HepG2 (cell line): ENCODE data around the gene PTPA. TPM values are rescaled to one million over a fixed set of nuclear protein-coding genes. Genes with fewer than 3 reads are reported as not detected.

Source experiments
- AKAP8 ChIP-seq: sonication (generic); formaldehyde crosslinking; IDR thresholded peaks from 2 replicates; pipeline ENCODE4 v1.5.1; 2020; ENCODE audit warnings: mild to moderate bottlenecking, missing genetic modification reagents
- CBX5 ChIP-seq: sonication (generic); formaldehyde crosslinking; IDR thresholded peaks from 2 replicates; pipeline ENCODE4 v1.4.0; 2020; ENCODE audit warnings: missing genetic modification reagents, borderline replicate concordance
- CREM ChIP-seq, 2 experiments: sonication (generic) in 1 of 2; formaldehyde crosslinking in 1 of 2; IDR thresholded peaks; 2 replicates each; pipeline versions ENCODE4 v1.4.0 to v1.6.1; 2016 to 2020; ENCODE audit warnings: antibody characterized with exemption in 1 of 2, mild to moderate bottlenecking in 1 of 2, missing genetic modification reagents in 1 of 2
- E2F2 ChIP-seq: sonication (generic); formaldehyde crosslinking; IDR thresholded peaks from 2 replicates; pipeline ENCODE4 v1.4.0; 2020; ENCODE audit warnings: missing genetic modification reagents, borderline replicate concordance
- GABPA ChIP-seq, 2 experiments: IDR thresholded peaks; 2 replicates each; pipeline ENCODE4 v1.6.1; 2011 to 2016; ENCODE audit warnings: low read depth in 2 of 2, low read length in 1 of 2, missing biosample characterization in 1 of 2, missing genetic modification characterization in 1 of 2
- GABPB1 ChIP-seq: IDR thresholded peaks from 2 replicates; pipeline ENCODE4 v1.6.1; 2016; ENCODE audit warnings: mild to moderate bottlenecking, missing genetic modification reagents, moderate library complexity, missing compliant biosample characterization
- GPN1 ChIP-seq: sonication (generic); formaldehyde crosslinking; IDR thresholded peaks from 2 replicates; pipeline ENCODE4 v1.5.1; 2020; ENCODE audit warnings: missing genetic modification reagents, borderline replicate concordance
- HDAC1 ChIP-seq: sonication (generic); formaldehyde crosslinking; IDR thresholded peaks from 2 replicates; pipeline ENCODE4 v1.5.1; 2020; ENCODE audit warnings: mild to moderate bottlenecking, missing genetic modification reagents
- HOXA9 ChIP-seq: sonication (generic); formaldehyde crosslinking; IDR thresholded peaks from 2 replicates; pipeline ENCODE4 v1.8.1; 2022; ENCODE audit warnings: missing genetic modification reagents, mild to moderate bottlenecking, moderate library complexity, borderline replicate concordance
- JUN ChIP-seq: sonication (generic); formaldehyde crosslinking; IDR thresholded peaks from 2 replicates; pipeline ENCODE4 v1.4.0; 2020; ENCODE audit warnings: mild to moderate bottlenecking, missing genetic modification reagents
- KMT2B ChIP-seq: IDR thresholded peaks from 2 replicates; pipeline ENCODE4 v1.6.1; 2016; ENCODE audit warnings: missing genetic modification reagents, missing compliant biosample characterization
- NBN ChIP-seq: fragments of 450-650 bp; conservative IDR thresholded peaks from 2 replicates; pipeline ENCODE4 v1.6.1; 2017
- NFATC3 ChIP-seq: sonication (generic); formaldehyde crosslinking; IDR thresholded peaks from 2 replicates; pipeline ENCODE4 v1.5.1; 2020; ENCODE audit warnings: mild to moderate bottlenecking, missing genetic modification reagents
- NFYC ChIP-seq: IDR thresholded peaks from 2 replicates; pipeline ENCODE4 v1.6.1; 2016; ENCODE audit warnings: missing genetic modification reagents, missing compliant biosample characterization
- RXRA ChIP-seq: sonication (generic); formaldehyde crosslinking; IDR thresholded peaks from 2 replicates; pipeline ENCODE4 v1.5.1; 2020; ENCODE audit warnings: missing genetic modification reagents
- SNRNP70 ChIP-seq: fragments of 200-400 bp; formaldehyde crosslinking; IDR thresholded peaks from 2 replicates; pipeline ENCODE4 v1.6.1; 2017; ENCODE audit warnings: mild to moderate bottlenecking, low read depth, low read length, moderate library complexity
- ZFP36L2 ChIP-seq: sonication (generic); formaldehyde crosslinking; IDR thresholded peaks from 2 replicates; pipeline ENCODE4 v1.4.0; 2020; ENCODE audit warnings: missing genetic modification reagents
- ZNF143 ChIP-seq: sonication (generic); formaldehyde crosslinking; IDR thresholded peaks from 2 replicates; pipeline ENCODE4 v1.4.0; 2020; ENCODE audit warnings: missing genetic modification reagents
- ZNF251 ChIP-seq: sonication (generic); formaldehyde crosslinking; IDR thresholded peaks from 2 replicates; pipeline ENCODE4 v1.9.0; 2021; ENCODE audit warnings: mild to moderate bottlenecking, missing genetic modification reagents
- ZNF383 ChIP-seq: sonication (generic); formaldehyde crosslinking; IDR thresholded peaks from 2 replicates; pipeline ENCODE4 v1.4.0; 2020; ENCODE audit warnings: missing genetic modification reagents, mild to moderate bottlenecking, borderline replicate concordance
- ZNF543 ChIP-seq: sonication (generic); formaldehyde crosslinking; IDR thresholded peaks from 2 replicates; pipeline ENCODE4 v1.4.0; 2020; ENCODE audit warnings: mild to moderate bottlenecking, missing genetic modification reagents
- ZNF550 ChIP-seq: sonication (generic); formaldehyde crosslinking; IDR thresholded peaks from 2 replicates; pipeline ENCODE4 v1.4.0; 2020; ENCODE audit warnings: mild to moderate bottlenecking, missing genetic modification reagents, borderline replicate concordance
- ZNF883 ChIP-seq: sonication (generic); formaldehyde crosslinking; IDR thresholded peaks from 2 replicates; pipeline ENCODE4 v1.5.1; 2020; ENCODE audit warnings: mild to moderate bottlenecking, missing genetic modification reagents; ENCODE audit errors: not compliant biosample characterization
- ZZZ3 ChIP-seq: sonication (generic); formaldehyde crosslinking; IDR thresholded peaks from 2 replicates; pipeline ENCODE4 v1.4.0; 2020; ENCODE audit warnings: missing genetic modification reagents, mild to moderate bottlenecking, borderline replicate concordance
- polyA plus RNA-seq, 8 experiments: library from polyadenylated mRNA; depleted of rRNA in 3 of 8; stranded (reverse) in 7 of 8; unstranded in 1 of 8; fragments of >200 nt; fragmentation: Illumina TruSeq in 4 of 8; extraction: Trizol in 4 of 8; gene quantifications; 2 replicates each; pipeline versions ENCODE4 v1.2.1 to v1.2.3, GENCODE V29; 2011 to 2016; ENCODE audit warnings: low read depth in 4 of 8, missing spikeins in 1 of 8, mixed read lengths in 1 of 8; ENCODE audit not compliant: insufficient read depth in 1 of 8
- total RNA-seq, 5 experiments: library from RNA; depleted of rRNA; stranded (reverse); fragments of >200 nt; fragmentation: Illumina TruSeq; extraction: Trizol; gene quantifications; 2 replicates each; pipeline ENCODE4 v1.2.3, GENCODE V29; 2016; ENCODE audit warnings: low read depth in 1 of 5
- TF ChIP-seq, protein P1 (sequence below): sonication (generic); formaldehyde crosslinking; IDR thresholded peaks from 2 replicates; pipeline ENCODE4 v1.5.0; 2020; ENCODE audit warnings: mild to moderate bottlenecking, low read depth, missing genetic modification reagents, borderline replicate concordance
- TF ChIP-seq, protein P2 (sequence below): IDR thresholded peaks from 2 replicates; pipeline ENCODE4 v1.6.1; 2012; ENCODE audit warnings: low read length, improper control_type of control experiment

Gene PTPA
- total and polyA plus RNA-seq, 2 of the 13 experiments (the other 11 are each of a cell fraction or from before 2014, with no cell fraction given) = 79.3 to 105 TPM

DNA sequence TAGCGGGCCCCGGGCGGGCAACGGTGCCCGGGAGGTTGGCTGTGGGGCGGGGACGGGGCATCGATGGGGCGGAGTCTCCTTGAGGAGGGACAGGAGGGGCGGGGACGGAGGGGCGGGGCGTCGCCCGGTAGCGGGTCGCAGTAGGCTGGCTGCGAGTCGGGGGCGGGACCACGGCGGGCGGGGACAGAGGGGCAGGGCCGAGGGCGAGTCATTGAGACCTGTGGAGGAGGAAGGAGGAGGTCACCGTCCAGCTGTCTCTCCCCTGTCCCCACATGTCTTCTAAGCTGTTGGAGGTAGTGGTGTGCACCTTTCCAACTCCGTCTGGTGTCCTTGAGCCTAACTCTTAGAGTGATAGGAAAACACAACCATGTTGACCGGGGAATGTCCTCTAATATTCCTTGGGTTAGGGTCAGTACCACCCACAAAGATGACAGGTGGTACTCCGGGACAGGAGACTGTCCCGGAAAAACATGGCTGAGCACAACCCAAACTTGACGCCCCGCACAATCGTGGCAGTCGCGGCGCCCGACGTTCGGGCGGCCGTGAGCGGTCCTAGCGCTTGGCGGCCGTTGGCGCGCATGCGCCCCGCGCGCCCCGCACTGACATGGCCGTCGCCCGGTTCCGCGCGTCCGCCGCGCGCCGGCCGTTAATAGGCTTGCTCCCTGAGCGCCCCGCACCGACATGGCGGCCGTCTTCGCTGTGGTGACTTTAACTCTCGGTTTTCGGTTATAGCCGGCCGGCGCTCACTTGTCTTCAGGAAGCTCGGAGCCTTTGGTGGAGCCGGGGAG is at the start of gene PTPA, which contains the start of gene CRAT (continued):
- TF ChIP-seq NFATC3 (no peak), E2F2 (no peak), ZNF143 (no peak), KMT2B (CRISPR knock-in tag) (peak; percentile 63; the same call in 1 of the 2 replicates), ZNF251 (0 out of 2 replicates have a peak, but pooled peaks have one; percentile 82), ZNF543 (peak; percentile 31; the same call in 1 of the 2 replicates), GABPA (IDR thresholded peaks at IDR 0.05; ENCODE audit: low read depth, low read length) (no peak), GABPA (CRISPR knock-in tag; IDR thresholded peaks at IDR 0.05; ENCODE audit: low read depth) (no peak), NFYC (CRISPR knock-in tag) (peak; percentile 30; the same call in 1 of the 2 replicates), RXRA (CRISPR knock-in tag) (no peak; the same call in 1 of the 2 replicates), CBX5 (no peak), ZNF883 (CRISPR knock-in tag) (peak; percentile 22), GABPB1 (CRISPR knock-in tag) (0 out of 2 replicates have a peak, but pooled peaks have one; percentile 44), JUN (no peak), ZZZ3 (CRISPR knock-in tag) (peak; percentile 75), ZFP36L2 (CRISPR knock-in tag) (no peak), CREM (IDR thresholded peaks at IDR 0.05) (peak; percentile 22; the same call in 1 of the 2 replicates), CREM (CRISPR knock-in tag; IDR thresholded peaks at IDR 0.05) (no peak), SNRNP70 (no peak), NBN (no peak), GPN1 (no peak), HDAC1 (CRISPR knock-in tag) (peak; percentile 11; the same call in 1 of the 2 replicates), ZNF383 (no peak), ZNF550 (CRISPR knock-in tag) (no peak), AKAP8 (CRISPR knock-in tag) (no peak), HOXA9 (CRISPR knock-in tag) (no peak)
- TF ChIP-seq, protein P1, sequence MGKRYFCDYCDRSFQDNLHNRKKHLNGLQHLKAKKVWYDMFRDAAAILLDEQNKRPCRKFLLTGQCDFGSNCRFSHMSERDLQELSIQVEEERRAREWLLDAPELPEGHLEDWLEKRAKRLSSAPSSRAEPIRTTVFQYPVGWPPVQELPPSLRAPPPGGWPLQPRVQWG (CRISPR knock-in tag) = no peak
- TF ChIP-seq, protein P2, sequence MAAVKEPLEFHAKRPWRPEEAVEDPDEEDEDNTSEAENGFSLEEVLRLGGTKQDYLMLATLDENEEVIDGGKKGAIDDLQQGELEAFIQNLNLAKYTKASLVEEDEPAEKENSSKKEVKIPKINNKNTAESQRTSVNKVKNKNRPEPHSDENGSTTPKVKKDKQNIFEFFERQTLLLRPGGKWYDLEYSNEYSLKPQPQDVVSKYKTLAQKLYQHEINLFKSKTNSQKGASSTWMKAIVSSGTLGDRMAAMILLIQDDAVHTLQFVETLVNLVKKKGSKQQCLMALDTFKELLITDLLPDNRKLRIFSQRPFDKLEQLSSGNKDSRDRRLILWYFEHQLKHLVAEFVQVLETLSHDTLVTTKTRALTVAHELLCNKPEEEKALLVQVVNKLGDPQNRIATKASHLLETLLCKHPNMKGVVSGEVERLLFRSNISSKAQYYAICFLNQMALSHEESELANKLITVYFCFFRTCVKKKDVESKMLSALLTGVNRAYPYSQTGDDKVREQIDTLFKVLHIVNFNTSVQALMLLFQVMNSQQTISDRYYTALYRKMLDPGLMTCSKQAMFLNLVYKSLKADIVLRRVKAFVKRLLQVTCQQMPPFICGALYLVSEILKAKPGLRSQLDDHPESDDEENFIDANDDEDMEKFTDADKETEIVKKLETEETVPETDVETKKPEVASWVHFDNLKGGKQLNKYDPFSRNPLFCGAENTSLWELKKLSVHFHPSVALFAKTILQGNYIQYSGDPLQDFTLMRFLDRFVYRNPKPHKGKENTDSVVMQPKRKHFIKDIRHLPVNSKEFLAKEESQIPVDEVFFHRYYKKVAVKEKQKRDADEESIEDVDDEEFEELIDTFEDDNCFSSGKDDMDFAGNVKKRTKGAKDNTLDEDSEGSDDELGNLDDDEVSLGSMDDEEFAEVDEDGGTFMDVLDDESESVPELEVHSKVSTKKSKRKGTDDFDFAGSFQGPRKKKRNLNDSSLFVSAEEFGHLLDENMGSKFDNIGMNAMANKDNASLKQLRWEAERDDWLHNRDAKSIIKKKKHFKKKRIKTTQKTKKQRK = no peak
